ENCODE measurements around the gene INSIG1.

The INSIG1 gene

DNA sequence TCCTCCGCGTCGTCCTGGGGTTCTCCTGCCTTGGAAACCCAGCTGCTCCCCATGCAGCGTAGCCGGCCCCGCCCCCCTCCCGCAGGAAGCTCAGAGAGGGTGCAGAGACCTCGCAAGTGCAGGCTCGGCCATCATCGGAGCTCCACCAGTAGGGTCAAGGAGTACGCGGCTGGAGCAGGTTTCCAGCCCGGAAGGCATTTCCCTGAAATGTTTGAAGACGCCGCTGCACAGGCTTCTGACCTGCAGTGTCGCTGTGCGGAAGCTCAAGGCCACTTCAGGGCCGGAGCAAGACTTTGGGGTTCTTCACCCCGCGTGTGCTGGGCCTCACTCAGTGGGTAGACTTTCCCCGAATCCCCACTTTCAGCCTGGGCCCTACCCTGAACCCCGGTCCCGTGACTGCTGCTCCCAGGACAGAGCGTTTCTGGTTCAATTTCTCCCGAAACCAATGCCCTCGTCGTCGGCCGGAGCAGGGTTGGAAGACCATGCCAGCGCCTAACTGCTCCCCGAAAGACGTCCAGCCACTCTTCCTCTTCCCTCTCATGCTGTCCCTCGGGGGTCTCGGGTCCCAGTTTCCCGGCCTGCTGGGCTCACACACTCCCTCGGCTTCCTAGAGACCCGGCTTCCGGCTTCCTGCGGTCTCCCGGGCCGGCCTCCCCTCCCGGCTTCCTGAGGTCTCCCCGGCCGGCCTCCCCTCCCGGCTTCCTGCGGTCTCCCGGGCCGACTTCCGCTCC lies 52.1 kb downstream of the INSIG1 start:
- Mint-ChIP-seq H3K4me3 (no peak overlapping the region), H3K36me3 (ENCODE audit: low read depth) (no peaks in the 10 kb centered on the region), H3K4me1 (peaks cover 10% of the 10 kb centered on the region), H3K9me3 (no peaks in the 10 kb centered on the region), H3K27ac (no peak overlapping the region), H3K27me3 (ENCODE audit: low read depth) (peaks cover 40% of the 10 kb centered on the region)
- TF ChIP-seq, protein P1, sequence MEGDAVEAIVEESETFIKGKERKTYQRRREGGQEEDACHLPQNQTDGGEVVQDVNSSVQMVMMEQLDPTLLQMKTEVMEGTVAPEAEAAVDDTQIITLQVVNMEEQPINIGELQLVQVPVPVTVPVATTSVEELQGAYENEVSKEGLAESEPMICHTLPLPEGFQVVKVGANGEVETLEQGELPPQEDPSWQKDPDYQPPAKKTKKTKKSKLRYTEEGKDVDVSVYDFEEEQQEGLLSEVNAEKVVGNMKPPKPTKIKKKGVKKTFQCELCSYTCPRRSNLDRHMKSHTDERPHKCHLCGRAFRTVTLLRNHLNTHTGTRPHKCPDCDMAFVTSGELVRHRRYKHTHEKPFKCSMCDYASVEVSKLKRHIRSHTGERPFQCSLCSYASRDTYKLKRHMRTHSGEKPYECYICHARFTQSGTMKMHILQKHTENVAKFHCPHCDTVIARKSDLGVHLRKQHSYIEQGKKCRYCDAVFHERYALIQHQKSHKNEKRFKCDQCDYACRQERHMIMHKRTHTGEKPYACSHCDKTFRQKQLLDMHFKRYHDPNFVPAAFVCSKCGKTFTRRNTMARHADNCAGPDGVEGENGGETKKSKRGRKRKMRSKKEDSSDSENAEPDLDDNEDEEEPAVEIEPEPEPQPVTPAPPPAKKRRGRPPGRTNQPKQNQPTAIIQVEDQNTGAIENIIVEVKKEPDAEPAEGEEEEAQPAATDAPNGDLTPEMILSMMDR (IDR thresholded peaks at IDR 0.05; ENCODE audit: unreplicated experiment in 3 of 3), result no peak

DNA sequence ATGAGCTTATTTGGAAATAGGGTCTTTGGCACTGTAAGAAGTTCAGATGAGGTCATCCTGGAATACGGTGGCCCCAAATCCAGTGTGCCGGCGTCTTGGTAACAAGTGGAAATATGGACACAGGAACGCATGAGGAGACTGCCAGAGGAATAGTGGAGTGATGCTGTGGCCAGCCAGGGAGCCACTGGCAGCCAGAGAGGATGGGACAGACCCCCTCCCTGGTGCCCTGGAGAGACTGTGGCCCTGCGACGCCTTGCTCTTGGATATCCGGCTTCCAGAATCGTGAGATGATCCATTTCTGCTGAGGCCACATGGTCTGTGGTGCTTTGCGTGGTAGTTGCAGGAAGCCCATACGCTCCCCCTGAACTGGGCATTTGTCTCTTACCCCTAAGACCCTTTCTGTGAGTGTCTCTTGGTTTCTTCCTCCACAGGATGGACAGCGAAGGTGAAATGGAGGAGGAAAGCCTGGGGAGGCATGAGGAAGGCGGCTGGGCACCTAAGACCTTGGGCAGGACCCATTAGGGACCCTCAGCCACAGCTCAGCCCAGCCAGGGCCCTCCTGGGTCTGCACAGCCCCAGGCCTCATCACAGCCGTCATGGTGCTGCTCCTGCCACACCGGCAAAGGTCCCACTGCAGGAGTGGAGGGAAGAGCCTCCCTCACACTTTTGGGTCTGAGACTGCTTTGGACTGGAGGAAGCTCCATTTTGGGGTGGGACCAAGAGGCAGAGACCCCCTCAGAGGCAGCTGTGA lies 53.6 kb downstream of the INSIG1 start:
- TF ChIP-seq, protein P1 (IDR thresholded peaks at IDR 0.05; ENCODE audit: unreplicated experiment in 3 of 3), result no peak
- Mint-ChIP-seq H3K27me3 (ENCODE audit: low read depth) (peaks cover 47% of the 10 kb centered on the region), H3K9me3 (no peaks in the 10 kb centered on the region), H3K27ac (no peak overlapping the region), H3K4me1 (peaks cover 7% of the 10 kb centered on the region), H3K4me3 (no peak overlapping the region), H3K36me3 (ENCODE audit: low read depth) (no peaks in the 10 kb centered on the region)

DNA sequence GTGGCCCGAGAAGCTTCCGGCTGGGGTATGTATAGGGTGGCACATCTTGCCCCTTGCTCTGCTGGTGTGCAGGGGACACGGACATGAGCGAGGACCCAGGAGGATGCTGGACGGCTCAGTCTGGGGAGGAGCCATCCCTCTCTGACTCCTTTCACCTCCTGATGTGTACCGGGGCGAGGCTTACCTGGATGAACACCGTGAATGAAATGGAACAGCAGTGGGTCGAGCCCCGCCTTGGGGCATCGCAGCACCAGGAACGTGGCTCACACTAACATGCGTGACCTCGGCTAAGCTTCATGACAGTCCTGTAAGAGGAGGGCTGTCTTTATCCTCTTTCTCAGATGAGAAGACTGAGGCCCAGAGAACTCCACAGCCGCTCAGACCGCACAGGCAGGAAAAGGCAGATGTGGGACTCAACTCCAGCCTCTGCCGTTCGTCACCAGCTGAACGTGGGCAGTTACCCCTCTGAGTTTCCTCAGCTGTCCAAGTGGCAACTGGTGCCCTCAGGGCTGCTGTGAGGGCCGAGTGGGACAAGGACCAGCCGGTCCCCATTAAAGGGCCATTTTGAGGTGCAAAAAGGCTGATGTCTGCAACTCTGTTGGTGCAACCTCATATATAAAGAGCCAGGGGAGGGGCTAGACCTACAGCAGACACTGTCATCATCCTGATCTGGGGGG lies 54.5 kb downstream of the INSIG1 start:
- Mint-ChIP-seq H3K27me3 (ENCODE audit: low read depth) (peaks cover 56% of the 10 kb centered on the region), H3K27ac (no peak overlapping the region), H3K9me3 (no peaks in the 10 kb centered on the region), H3K4me1 (peaks cover 7% of the 10 kb centered on the region), H3K36me3 (ENCODE audit: low read depth) (no peaks in the 10 kb centered on the region), H3K4me3 (no peak overlapping the region)
- TF ChIP-seq, protein P1 (IDR thresholded peaks at IDR 0.05; ENCODE audit: unreplicated experiment in 3 of 3), result no peak

DNA sequence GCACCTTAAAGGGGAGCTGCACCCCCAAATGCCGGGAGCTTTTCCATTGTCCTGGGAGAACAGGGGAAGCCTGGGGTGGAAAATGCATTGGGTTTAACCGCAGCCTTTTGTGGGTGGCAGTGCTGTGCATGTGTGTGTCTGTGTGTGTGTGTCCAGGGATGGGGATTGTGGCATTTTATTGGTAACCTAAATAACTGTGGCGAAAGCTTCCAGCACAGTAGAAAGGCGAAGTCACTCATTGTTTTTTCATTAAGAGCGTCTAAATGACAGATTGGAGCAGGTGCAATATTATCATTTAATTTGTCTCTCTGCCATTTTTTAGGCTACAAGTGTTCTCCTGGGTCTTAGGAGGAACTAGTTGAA lies 55.1 kb downstream of the INSIG1 start:
- Mint-ChIP-seq H3K9me3 (no peaks in the 10 kb centered on the region), H3K4me3 (no peak overlapping the region), H3K36me3 (ENCODE audit: low read depth) (no peaks in the 10 kb centered on the region), H3K27ac (no peak overlapping the region), H3K4me1 (peaks cover 7% of the 10 kb centered on the region), H3K27me3 (ENCODE audit: low read depth) (peaks cover 61% of the 10 kb centered on the region)
- TF ChIP-seq, protein P1 (IDR thresholded peaks at IDR 0.05; ENCODE audit: unreplicated experiment in 3 of 3), result no peak

DNA sequence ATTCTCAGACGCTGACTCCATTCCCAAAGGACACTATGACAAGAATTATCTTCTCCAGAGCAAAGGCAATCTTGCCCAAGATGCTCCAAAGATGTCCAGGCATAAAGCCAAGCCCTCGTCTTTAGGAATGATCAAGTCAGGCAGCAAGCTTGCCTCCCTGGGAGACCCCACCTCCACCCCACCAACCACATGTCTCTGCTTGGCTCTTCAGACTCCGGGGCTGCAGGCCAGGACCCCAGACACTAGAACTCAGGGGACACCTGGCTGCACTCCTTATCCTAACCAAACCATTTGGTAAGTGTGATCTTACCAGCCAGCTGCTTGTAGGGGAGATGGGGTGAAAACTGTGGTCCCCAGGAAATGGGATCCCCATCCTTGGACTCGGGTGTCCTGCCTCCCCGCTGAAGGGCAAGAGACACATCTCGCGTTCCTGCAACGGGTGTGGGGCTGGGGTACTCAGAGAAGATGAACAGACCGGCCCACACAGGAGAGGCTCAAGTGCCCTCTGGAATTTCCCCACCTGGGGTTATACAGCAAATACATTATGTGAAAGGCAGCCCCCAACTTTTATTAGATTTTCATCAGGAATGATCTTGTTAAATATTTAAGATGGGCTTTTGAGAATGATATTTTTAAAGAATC lies 55.7 kb downstream of the INSIG1 start:
- Mint-ChIP-seq H3K27me3 (ENCODE audit: low read depth) (peaks cover 68% of the 10 kb centered on the region), H3K9me3 (no peaks in the 10 kb centered on the region), H3K27ac (no peak overlapping the region), H3K4me3 (no peak overlapping the region), H3K4me1 (peaks cover 7% of the 10 kb centered on the region), H3K36me3 (ENCODE audit: low read depth) (no peaks in the 10 kb centered on the region)
- TF ChIP-seq, protein P1 (IDR thresholded peaks at IDR 0.05; ENCODE audit: unreplicated experiment in 3 of 3), result no peak
